Vagina (tissue), 2 donors: Measurements from ENCODE around the gene KLHL25.

Experiments
- POLR2A ChIP-seq, 2 donors: fragments of 450-650 bp; IDR thresholded peaks; one replicate each; pipeline ENCODE4 v1.6.1; 2017; ENCODE audit warnings: antibody characterized with exemption in 2 of 2, mild to moderate bottlenecking in 2 of 2, moderate library complexity in 2 of 2
- POLR2AphosphoS5 ChIP-seq, 2 donors: sonication (generic); formaldehyde crosslinking; IDR thresholded peaks; one replicate each; pipeline ENCODE4 v1.9.0; 2017; ENCODE audit warnings: antibody characterized with exemption in 2 of 2, mild to moderate bottlenecking in 2 of 2, low read depth in 1 of 2; ENCODE audit not compliant: insufficient read depth in 1 of 2
- TF ChIP-seq, protein P1 (sequence below), 3 experiments: fragments of 450-650 bp in 2 of 3; fragments of 200-600 bp in 1 of 3; sonication (generic) in 1 of 3; IDR thresholded peaks; one replicate each; pipeline ENCODE4 v1.5.1; 2017 to 2019; ENCODE audit warnings: antibody characterized with exemption in 3 of 3, mild to moderate bottlenecking in 2 of 3, moderate library complexity in 2 of 3

DNA sequence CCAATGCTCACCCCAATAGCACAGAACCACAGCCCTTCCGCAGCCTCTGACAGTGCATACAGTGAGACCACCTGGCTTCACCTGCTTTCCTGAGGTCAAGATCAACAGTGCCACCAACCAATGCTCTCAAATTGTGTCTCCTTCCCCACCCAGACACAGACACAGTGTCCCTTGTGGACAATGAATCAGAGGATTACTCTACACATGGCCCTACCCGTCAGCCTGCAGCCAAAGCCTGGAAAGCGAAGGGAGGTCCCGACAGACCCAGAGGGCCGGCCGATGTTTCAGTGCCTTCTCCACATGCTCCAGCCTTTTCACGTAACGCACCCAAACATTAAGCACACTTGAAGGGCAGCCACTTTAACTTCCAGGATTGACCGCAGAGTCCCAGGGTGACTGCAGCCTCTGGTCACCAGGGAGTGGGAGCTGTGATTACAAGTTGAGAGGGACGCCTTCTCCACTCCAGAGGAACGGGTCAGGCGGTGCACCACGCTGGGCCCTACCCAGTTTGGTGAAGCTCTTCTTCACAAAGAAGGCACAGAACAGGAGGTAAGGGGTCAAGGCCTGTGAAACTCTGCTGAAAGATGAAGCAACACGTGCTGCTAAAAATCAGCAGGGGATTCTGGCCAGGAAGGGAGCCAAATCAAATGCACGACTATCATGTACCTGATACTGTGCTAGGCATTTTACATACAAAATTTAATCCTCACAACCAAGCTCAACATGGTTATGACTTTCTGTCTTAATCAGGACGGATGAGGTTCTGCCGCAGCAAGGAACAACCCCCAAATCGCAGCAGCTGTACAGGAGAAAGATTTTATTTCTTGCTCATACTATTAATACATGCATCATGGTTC is 17.2 kb downstream of the KLHL25 start:
- TF ChIP-seq, protein P1, sequence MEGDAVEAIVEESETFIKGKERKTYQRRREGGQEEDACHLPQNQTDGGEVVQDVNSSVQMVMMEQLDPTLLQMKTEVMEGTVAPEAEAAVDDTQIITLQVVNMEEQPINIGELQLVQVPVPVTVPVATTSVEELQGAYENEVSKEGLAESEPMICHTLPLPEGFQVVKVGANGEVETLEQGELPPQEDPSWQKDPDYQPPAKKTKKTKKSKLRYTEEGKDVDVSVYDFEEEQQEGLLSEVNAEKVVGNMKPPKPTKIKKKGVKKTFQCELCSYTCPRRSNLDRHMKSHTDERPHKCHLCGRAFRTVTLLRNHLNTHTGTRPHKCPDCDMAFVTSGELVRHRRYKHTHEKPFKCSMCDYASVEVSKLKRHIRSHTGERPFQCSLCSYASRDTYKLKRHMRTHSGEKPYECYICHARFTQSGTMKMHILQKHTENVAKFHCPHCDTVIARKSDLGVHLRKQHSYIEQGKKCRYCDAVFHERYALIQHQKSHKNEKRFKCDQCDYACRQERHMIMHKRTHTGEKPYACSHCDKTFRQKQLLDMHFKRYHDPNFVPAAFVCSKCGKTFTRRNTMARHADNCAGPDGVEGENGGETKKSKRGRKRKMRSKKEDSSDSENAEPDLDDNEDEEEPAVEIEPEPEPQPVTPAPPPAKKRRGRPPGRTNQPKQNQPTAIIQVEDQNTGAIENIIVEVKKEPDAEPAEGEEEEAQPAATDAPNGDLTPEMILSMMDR (IDR thresholded peaks at IDR 0.05): no peak
- no peak for TF ChIP-seq POLR2A (IDR thresholded peaks at IDR 0.05)
- TF ChIP-seq POLR2AphosphoS5 (IDR thresholded peaks at IDR 0.05; ENCODE audit: insufficient read depth in 1 of 2, low read depth in 1 of 2): no peak
